B cell (primary cell): ENCODE data around the gene POU2F3. TPM values are rescaled to one million over a fixed set of nuclear protein-coding genes. Genes with fewer than 3 reads are reported as not detected.

Experiments
- ATAC-seq: fragments of 200-7000 bp; cut with Tn5 transposase; one replicate; pipeline ENCODE4 v1.10.0; 2021; ENCODE audit warnings: low read depth, mild to moderate bottlenecking, moderate number of reproducible peaks, moderate library complexity
- CTCF ChIA-PET: fragments of 350-600 bp; sonication (Branson Sonifier 250); formaldehyde crosslinking; loops from one replicate; lab custom pipeline; 2021; ENCODE audit warnings: antibody characterized with exemption, inconsistent platforms; lab: Charles Lee
- POLR2A ChIA-PET: fragments of 350-600 bp; sonication (Branson Sonifier 250); formaldehyde crosslinking; loops from one replicate; lab custom pipeline; 2021; ENCODE audit warnings: antibody characterized with exemption; lab: Charles Lee
- DNase-seq: peaks from one replicate; pipeline ENCODE4 v3.0.0; 2013
- H2AFZ ChIP-seq: 2 replicates; pipeline ENCODE4 v1.6.1; 2012; ENCODE audit warnings: mild to moderate bottlenecking, low read depth, low read length; ENCODE audit not compliant: insufficient read depth, poor library complexity, severe bottlenecking
- H3K27ac ChIP-seq, 2 donors: 1 replicate in 1 of 2; 2 replicates in 1 of 2; pipeline ENCODE4 v1.5.1; 2012 to 2013; ENCODE audit warnings: low read length in 2 of 2, mild to moderate bottlenecking in 2 of 2, moderate library complexity in 1 of 2
- H3K27me3 ChIP-seq, 4 experiments: fragments of 200-600 bp in 1 of 4; sonication (generic) in 1 of 4; replicated peaks in 1 of 4; 1 replicate in 2 of 4; 2 replicates in 2 of 4; pipeline versions ENCODE4 v1.6.1 to v1.7.0; 2013 to 2016; ENCODE audit warnings: low read length in 3 of 4, mild to moderate bottlenecking in 2 of 4, mixed read lengths in 1 of 4, moderate library complexity in 1 of 4; ENCODE audit not compliant: insufficient read depth in 4 of 4, control insufficient read depth in 3 of 4; ENCODE audit errors: control extremely low read depth in 1 of 4
- H3K36me3 ChIP-seq, 2 experiments: replicated peaks in 1 of 2; 1 replicate in 1 of 2; 2 replicates in 1 of 2; pipeline versions ENCODE4 v1.6.1 to v1.7.1; 2013; ENCODE audit warnings: low read length in 1 of 2; ENCODE audit not compliant: insufficient read depth in 2 of 2, control insufficient read depth in 1 of 2; ENCODE audit errors: control extremely low read depth in 1 of 2, extremely low read depth in 1 of 2
- H3K4me1 ChIP-seq, 2 donors: fragments of 200-600 bp in 1 of 2; sonication (generic) in 1 of 2; 1 replicate in 1 of 2; 2 replicates in 1 of 2; pipeline versions ENCODE4 v1.5.1 to v1.6.1; 2013 to 2017; ENCODE audit warnings: low read length in 2 of 2; ENCODE audit not compliant: control insufficient read depth in 2 of 2, insufficient read depth in 2 of 2
- H3K4me2 ChIP-seq: replicated peaks from 2 replicates; pipeline ENCODE3; 2012; ENCODE audit warnings: mild to moderate bottlenecking, low read depth, low read length; ENCODE audit not compliant: poor library complexity, severe bottlenecking
- H3K4me3 ChIP-seq, 5 experiments: fragments of 200-600 bp in 1 of 5; sonication (generic) in 1 of 5; 1 replicate in 3 of 5; 2 replicates in 2 of 5; pipeline versions ENCODE4 v1.5.1 to v1.7.0; 2011 to 2016; ENCODE audit warnings: low read length in 4 of 5, mild to moderate bottlenecking in 4 of 5, low read depth in 2 of 5, control low read depth in 1 of 5, moderate library complexity in 1 of 5; ENCODE audit not compliant: insufficient read depth in 1 of 5; ENCODE audit errors: control extremely low read depth in 1 of 5, extremely low read depth in 1 of 5
- H3K79me2 ChIP-seq: fragments of 200-600 bp; sonication (generic); one replicate; pipeline ENCODE4 v1.6.0; 2016; ENCODE audit warnings: low read length; ENCODE audit not compliant: control insufficient read depth, insufficient read depth
- H3K9ac ChIP-seq: fragments of 200-600 bp; sonication (generic); 2 replicates; pipeline ENCODE4 v1.6.1; 2017; ENCODE audit warnings: mild to moderate bottlenecking, low read length, moderate library complexity
- H3K9me3 ChIP-seq, 3 donors: one replicate each; pipeline versions ENCODE4 v1.6.1 to v1.7.1; 2013; ENCODE audit warnings: low read length in 2 of 3; ENCODE audit not compliant: control insufficient read depth in 2 of 3, insufficient read depth in 1 of 3; ENCODE audit errors: control extremely low read depth in 1 of 3
- H4K20me1 ChIP-seq: 2 replicates; pipeline ENCODE4 v1.6.0; 2012; ENCODE audit warnings: mild to moderate bottlenecking, low read length; ENCODE audit not compliant: insufficient read depth, control insufficient read depth, poor library complexity, severe bottlenecking
- H3K27ac Mint-ChIP-seq: one replicate; pipeline ENCODE4 v1.8.0; 2021; ENCODE audit warnings: mixed read lengths
- H3K27me3 Mint-ChIP-seq: one replicate; pipeline ENCODE4 v1.8.0; 2021; ENCODE audit warnings: mixed read lengths
- H3K4me1 Mint-ChIP-seq: one replicate; pipeline ENCODE4 v1.8.0; 2021; ENCODE audit warnings: mixed read lengths
- H3K4me3 Mint-ChIP-seq: one replicate; pipeline ENCODE4 v1.8.0; 2021; ENCODE audit warnings: mixed read lengths
- H3K9me3 Mint-ChIP-seq: one replicate; pipeline ENCODE4 v1.8.0; 2022; ENCODE audit warnings: mixed read lengths; ENCODE audit not compliant: insufficient read depth
- EZH2 ChIP-seq: IDR thresholded peaks from 2 replicates; pipeline ENCODE4 v1.6.1; 2012; ENCODE audit warnings: borderline replicate concordance, low read depth, mild to moderate bottlenecking, moderate library complexity, low read length; ENCODE audit not compliant: insufficient read depth, poor library complexity, severe bottlenecking
- WGBS: methylation state at CpG from one replicate; pipeline ENCODE4 v1.1.5; 2013; ENCODE audit warnings: missing lambda C conversion rate; ENCODE audit not compliant: insufficient coverage; 5-methylcytosine and 5-hydroxymethylcytosine counted together
- intact Hi-C: fragments of 100-400 bp; cut with micrococcal nuclease; formaldehyde crosslinking; loops from one replicate; pipeline ENCODE4 v1.10.0; 2022
- polyA plus RNA-seq: library from polyadenylated mRNA; depleted of rRNA; stranded (reverse); fragments of >200 nt; gene quantifications from 2 replicates; pipeline ENCODE4 v1.2.3, GENCODE V29; 2012
- total RNA-seq, 2 donors: library from RNA; stranded (reverse); fragments of 120-200 nt in 1 of 2; gene quantifications; 1 replicate in 1 of 2; 2 replicates in 1 of 2; pipeline versions ENCODE4 v1.2.3 to v1.2.4, GENCODE V29; 2013 to 2022
- TF ChIP-seq, protein P1 (sequence below): fragments of 200-600 bp; IDR thresholded peaks from one replicate; pipeline ENCODE4 v1.8.0; 2022; ENCODE audit warnings: antibody characterized with exemption, mild to moderate bottlenecking

Gene POU2F3
- total and polyA plus RNA-seq, 2 donors (not counting 1 experiment from before 2014, with no cell fraction given), result not detected

GRCh38 chr11:120224972-120225909 is 14.7 kb upstream of the POU2F3 start:
- POLR2A ChIA-PET, result no interaction called here
- TF ChIP-seq, protein P1, sequence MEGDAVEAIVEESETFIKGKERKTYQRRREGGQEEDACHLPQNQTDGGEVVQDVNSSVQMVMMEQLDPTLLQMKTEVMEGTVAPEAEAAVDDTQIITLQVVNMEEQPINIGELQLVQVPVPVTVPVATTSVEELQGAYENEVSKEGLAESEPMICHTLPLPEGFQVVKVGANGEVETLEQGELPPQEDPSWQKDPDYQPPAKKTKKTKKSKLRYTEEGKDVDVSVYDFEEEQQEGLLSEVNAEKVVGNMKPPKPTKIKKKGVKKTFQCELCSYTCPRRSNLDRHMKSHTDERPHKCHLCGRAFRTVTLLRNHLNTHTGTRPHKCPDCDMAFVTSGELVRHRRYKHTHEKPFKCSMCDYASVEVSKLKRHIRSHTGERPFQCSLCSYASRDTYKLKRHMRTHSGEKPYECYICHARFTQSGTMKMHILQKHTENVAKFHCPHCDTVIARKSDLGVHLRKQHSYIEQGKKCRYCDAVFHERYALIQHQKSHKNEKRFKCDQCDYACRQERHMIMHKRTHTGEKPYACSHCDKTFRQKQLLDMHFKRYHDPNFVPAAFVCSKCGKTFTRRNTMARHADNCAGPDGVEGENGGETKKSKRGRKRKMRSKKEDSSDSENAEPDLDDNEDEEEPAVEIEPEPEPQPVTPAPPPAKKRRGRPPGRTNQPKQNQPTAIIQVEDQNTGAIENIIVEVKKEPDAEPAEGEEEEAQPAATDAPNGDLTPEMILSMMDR, result no peak
- no peak for TF ChIP-seq EZH2
- H2AFZ ChIP-seq, result no peak overlapping the region
- H3K79me2 ChIP-seq, result no peaks in the 10 kb centered on the region
- peak overlapping the region; percentile 21 for H3K4me3 Mint-ChIP-seq
- no peaks in the 10 kb centered on the region for H4K20me1 ChIP-seq
- no peak overlapping the region for H3K9ac ChIP-seq
- no peak for ATAC-seq
- CTCF ChIA-PET, result interaction anchor here (0.7 kb wide), 1 partner anchor 54 kb away, joined by 4 read pairs; no protein-coding TSS in a partner anchor
- H3K4me1 Mint-ChIP-seq, result peaks cover 14% of the 10 kb centered on the region
- H3K9me3 Mint-ChIP-seq, result no peaks in the 10 kb centered on the region
- H3K27ac ChIP-seq, result no peak overlapping the region
- H3K4me2 ChIP-seq, result peak overlapping the region; percentile 50
- WGBS, result 55% methylated on average over 16 of the region's 22 CpGs
- H3K4me1 ChIP-seq, result peaks cover 7 to 8% of the 10 kb centered on the region in 2 donors
- no peaks in the 10 kb centered on the region for H3K27me3 ChIP-seq
- intact Hi-C loops, result no loop called here
- no peaks in the 10 kb centered on the region for H3K36me3 ChIP-seq
- H3K27me3 Mint-ChIP-seq, result peaks cover 19% of the 10 kb centered on the region
- DNase-seq, result no peak
- H3K27ac Mint-ChIP-seq, result no peak overlapping the region
- no peaks in the 10 kb centered on the region for H3K9me3 ChIP-seq
- H3K4me3 ChIP-seq, result no peak overlapping the region

- H3K36me3 ChIP-seq, result no peaks in the 10 kb centered on the region
- H3K4me3 Mint-ChIP-seq, result no peak overlapping the region
- 81% methylated on average over 5 of the region's 5 CpGs for WGBS
- H3K4me2 ChIP-seq, result no peak overlapping the region
- ChIA-PET POLR2A (no interaction called here), CTCF (no interaction called here)
- peaks cover 7 to 8% of the 10 kb centered on the region in 2 donors for H3K4me1 ChIP-seq
- DNase-seq (no peak), ATAC-seq (no peak)
- no peaks in the 10 kb centered on the region for H4K20me1 ChIP-seq
- no peaks in the 10 kb centered on the region for H3K79me2 ChIP-seq
- no peak overlapping the region for H3K9ac ChIP-seq
- no peak overlapping the region for H3K27ac Mint-ChIP-seq
- no peaks in the 10 kb centered on the region for H3K9me3 Mint-ChIP-seq
- H2AFZ ChIP-seq, result no peak overlapping the region
- no peaks in the 10 kb centered on the region for H3K9me3 ChIP-seq
- intact Hi-C loops, result no loop called here
- H3K27ac ChIP-seq, result no peak overlapping the region
- no peak overlapping the region for H3K4me3 ChIP-seq
- TF ChIP-seq, protein P1, result no peak
- TF ChIP-seq EZH2, result no peak
- peaks cover 14% of the 10 kb centered on the region for H3K4me1 Mint-ChIP-seq
- no peaks in the 10 kb centered on the region for H3K27me3 ChIP-seq
- H3K27me3 Mint-ChIP-seq, result peaks cover 19% of the 10 kb centered on the region
These were observed 13.7 kb upstream of the POU2F3 start for GRCh38 chr11:120226242-120226641.
